ENCODE measurements around the gene CENPF.

Gene CENPF

DNA sequence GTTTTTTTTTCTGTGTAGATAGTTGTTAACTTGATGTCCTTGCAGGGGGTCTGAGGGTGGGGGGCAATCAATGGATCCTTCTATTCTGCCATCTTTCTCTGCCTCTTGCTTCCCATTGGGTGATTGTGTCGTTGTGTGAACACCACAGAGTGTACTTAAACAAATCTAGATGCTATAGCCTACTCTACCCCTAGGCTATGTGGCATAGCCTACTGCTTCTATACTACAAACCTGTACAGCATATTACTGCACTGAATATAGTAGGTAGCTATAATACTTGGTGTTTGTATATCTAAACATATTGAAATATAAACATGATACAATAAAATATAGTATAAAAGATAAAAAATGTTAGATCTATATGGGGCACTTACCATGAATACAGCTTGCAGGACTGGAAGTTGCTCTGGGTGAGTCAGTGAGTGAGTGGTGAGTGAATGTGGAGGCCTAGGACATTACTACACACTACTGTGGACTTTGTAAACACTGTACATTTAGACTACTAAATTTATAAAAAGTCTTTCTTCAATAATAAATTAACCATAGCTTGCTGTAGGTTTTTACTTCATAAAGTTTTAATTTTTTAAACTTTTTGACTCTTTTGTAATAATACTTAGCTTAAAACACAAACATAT is 105.4 kb downstream of the CENPF start:
- no peak for FAIRE-seq
- no peak for TF ChIP-seq TAF1 (IDR thresholded peaks at IDR 0.05; ENCODE audit: borderline replicate concordance, low read depth, low read length)
- TF ChIP-seq POLR2A (IDR thresholded peaks at IDR 0.05; ENCODE audit: low read depth, low read length), result no peak
- no peak for TF ChIP-seq POLR2AphosphoS5 (IDR thresholded peaks at IDR 0.05; ENCODE audit: low read depth, low read length)
- no peak for DNase-seq (ENCODE audit: insufficient read length)

DNA sequence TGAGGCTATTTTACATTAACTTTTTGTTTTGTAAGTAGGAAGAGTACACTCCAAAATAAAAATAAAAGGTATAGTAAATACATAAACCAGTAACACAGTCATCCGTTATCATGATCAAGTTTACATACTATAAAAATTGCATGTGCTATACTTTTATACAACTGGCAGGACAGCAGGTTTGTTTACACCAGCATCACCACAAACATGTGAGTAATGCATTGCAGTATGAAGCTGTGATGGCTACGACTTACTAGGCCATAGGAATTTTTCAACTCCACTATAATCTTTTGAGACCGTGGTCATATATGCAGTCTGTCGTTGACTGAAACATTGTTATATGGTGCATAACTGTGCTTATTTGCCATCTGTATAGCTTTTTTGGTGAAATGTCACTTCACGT is 106.2 kb downstream of the CENPF start:
- FAIRE-seq (no peak), DNase-seq (ENCODE audit: insufficient read length) (no peak)
- no peak for TF ChIP-seq POLR2A (IDR thresholded peaks at IDR 0.05; ENCODE audit: low read depth, low read length)
- no peak for TF ChIP-seq TAF1 (IDR thresholded peaks at IDR 0.05; ENCODE audit: borderline replicate concordance, low read depth, low read length)
- TF ChIP-seq POLR2AphosphoS5 (IDR thresholded peaks at IDR 0.05; ENCODE audit: low read depth, low read length), result no peak

DNA sequence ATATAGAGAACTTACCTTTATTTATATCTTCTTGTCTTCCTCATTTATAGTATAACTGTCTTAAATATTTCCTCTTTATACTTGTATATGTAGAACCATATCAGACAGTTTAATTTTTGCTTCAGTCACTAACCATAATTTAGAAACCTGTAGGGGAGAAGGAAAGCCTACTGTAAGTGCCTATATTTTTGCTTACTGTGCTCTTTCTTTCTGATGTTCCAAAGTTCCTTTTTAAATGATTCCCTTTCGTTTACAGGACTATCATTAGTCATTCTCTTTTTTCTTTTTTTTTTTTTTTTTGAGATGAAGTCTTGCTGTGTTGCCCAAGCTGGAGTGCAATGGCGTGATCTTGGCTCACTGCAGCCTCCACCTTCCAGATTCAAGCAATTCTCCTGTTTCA is 109.7 kb downstream of the CENPF start:
- FAIRE-seq, result no peak
- no peak for TF ChIP-seq POLR2AphosphoS5 (IDR thresholded peaks at IDR 0.05; ENCODE audit: low read depth, low read length)
- no peak for TF ChIP-seq TAF1 (IDR thresholded peaks at IDR 0.05; ENCODE audit: borderline replicate concordance, low read depth, low read length)
- no peak for DNase-seq (ENCODE audit: insufficient read length)
